AG04450 (cell line): ENCODE measurements around the gene OR1I1. TPM values are rescaled to one million over a fixed set of nuclear protein-coding genes. Genes with fewer than 3 reads are reported as not detected.

Experiments
- CTCF ChIA-PET: fragments of 300-600, 350-600 bp; formaldehyde crosslinking; extraction: SDS; loops from one replicate; lab custom pipeline; 2022; ENCODE audit warnings: antibody characterized with exemption, inconsistent platforms; lab: Charles Lee
- POLR2A ChIA-PET: fragments of 350-600 bp; formaldehyde crosslinking; extraction: SDS; loops from one replicate; lab custom pipeline; 2021; ENCODE audit warnings: antibody characterized with exemption, inconsistent platforms; lab: Yijun Ruan, JAX
- DNase-seq: peaks from one replicate; pipeline ENCODE4 v3.0.0-alpha.2; 2011; ENCODE audit warnings: low read depth, low spot score
- H3K27ac ChIP-seq: one replicate; pipeline ENCODE4 v1.5.1; 2012; ENCODE audit warnings: low read depth, low read length, control low read depth
- H3K27me3 ChIP-seq: one replicate; pipeline ENCODE4 v1.6.0; 2012; ENCODE audit warnings: low read length; ENCODE audit not compliant: control insufficient read depth, insufficient read depth
- H3K4me3 ChIP-seq: 2 replicates; pipeline ENCODE4 v1.5.1; 2011; ENCODE audit warnings: mild to moderate bottlenecking, low read depth, low read length, control low read depth
- H3K9me3 ChIP-seq: 2 replicates; pipeline ENCODE4 v1.5.1; 2012; ENCODE audit warnings: low read length; ENCODE audit not compliant: control insufficient read depth, insufficient read depth
- polyA plus RNA-seq: library from polyadenylated mRNA; depleted of rRNA; stranded (reverse); fragments of >200 nt; gene quantifications from 2 replicates; pipeline ENCODE4 v1.2.3, GENCODE V29; 2011
- TF ChIP-seq, protein P1 (sequence below): IDR thresholded peaks from 2 replicates; pipeline ENCODE4 v1.5.1; 2011; ENCODE audit warnings: low read depth, low read length, control low read depth, inconsistent platforms

Gene OR1I1
- polyA plus RNA-seq, 1 experiment: not detected

DNA sequence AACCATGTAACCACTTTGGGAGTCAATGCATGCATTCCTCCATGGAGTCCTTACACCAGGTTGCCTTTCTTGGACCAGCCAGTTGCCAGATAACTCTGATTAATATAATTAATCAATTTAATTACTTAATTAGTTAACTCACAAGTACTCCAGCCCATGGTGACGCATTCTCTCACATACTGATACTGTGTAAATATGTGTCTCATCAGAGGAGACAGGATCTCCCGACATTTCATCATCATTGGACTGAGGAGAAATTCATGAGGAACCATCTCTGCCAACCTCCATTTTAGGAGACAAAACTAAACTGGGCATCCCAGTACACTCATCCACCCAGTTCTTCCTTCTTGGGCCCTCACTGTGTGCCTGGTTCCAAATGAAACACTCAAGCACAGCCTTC lies 39.2 kb upstream of the OR1I1 start:
- Histone ChIP-seq H3K27me3 (no peaks in the 10 kb centered on the region), H3K9me3 (no peaks in the 10 kb centered on the region), H3K4me3 (no peak overlapping the region), H3K27ac (no peak overlapping the region)
- no peak for DNase-seq
- POLR2A ChIA-PET: no interaction called here
- TF ChIP-seq, protein P1, sequence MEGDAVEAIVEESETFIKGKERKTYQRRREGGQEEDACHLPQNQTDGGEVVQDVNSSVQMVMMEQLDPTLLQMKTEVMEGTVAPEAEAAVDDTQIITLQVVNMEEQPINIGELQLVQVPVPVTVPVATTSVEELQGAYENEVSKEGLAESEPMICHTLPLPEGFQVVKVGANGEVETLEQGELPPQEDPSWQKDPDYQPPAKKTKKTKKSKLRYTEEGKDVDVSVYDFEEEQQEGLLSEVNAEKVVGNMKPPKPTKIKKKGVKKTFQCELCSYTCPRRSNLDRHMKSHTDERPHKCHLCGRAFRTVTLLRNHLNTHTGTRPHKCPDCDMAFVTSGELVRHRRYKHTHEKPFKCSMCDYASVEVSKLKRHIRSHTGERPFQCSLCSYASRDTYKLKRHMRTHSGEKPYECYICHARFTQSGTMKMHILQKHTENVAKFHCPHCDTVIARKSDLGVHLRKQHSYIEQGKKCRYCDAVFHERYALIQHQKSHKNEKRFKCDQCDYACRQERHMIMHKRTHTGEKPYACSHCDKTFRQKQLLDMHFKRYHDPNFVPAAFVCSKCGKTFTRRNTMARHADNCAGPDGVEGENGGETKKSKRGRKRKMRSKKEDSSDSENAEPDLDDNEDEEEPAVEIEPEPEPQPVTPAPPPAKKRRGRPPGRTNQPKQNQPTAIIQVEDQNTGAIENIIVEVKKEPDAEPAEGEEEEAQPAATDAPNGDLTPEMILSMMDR: no peak
- CTCF ChIA-PET: no interaction called here

DNA sequence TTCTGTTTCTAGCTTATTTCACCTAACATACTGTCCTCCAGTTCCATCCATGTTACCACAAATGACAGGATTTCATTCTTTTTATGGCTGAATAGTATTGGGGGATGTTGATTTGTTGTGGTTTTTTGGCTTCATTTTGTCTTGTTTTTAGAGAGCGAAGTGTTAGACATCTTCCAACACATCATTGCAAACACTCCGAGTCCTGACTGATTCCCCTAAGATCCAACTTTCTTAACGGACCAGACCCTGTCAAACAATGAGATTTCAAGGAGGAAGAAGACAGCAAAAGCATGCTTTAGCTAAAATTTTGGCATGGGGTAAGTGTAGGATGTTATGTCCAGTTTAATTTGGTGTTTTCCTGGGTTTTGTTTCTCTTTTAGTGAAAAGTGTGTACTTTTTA lies 36.5 kb upstream of the OR1I1 start:
- DNase-seq: no peak
- no peak overlapping the region for H3K27ac ChIP-seq
- H3K4me3 ChIP-seq: no peak overlapping the region
- ChIA-PET CTCF (no interaction called here), POLR2A (no interaction called here)
- H3K9me3 ChIP-seq: no peaks in the 10 kb centered on the region
- H3K27me3 ChIP-seq: no peaks in the 10 kb centered on the region
- TF ChIP-seq, protein P1: no peak

DNA sequence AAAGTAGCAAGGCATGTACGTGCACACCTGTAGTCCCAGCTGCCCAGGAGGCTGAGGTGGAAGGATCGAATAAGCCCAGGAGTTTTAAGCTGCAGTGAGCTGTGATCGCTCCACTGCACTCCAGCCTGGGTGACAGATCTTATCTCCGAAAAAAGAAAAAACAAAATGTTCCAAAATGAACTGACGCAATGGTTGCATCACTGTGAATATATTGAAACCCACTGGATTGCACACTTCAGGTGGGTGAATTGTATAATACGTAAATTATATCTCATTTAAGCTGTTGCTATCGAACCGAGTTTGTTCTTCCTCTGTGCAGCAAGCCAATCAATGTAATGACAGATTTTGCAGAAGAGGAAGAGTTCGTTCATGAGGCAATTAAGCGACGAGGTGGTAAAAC lies 34.3 kb upstream of the OR1I1 start:
- H3K9me3 ChIP-seq: no peaks in the 10 kb centered on the region
- H3K27me3 ChIP-seq: no peaks in the 10 kb centered on the region
- CTCF ChIA-PET: no interaction called here
- no peak overlapping the region for H3K4me3 ChIP-seq
- H3K27ac ChIP-seq: no peak overlapping the region
- POLR2A ChIA-PET: no interaction called here
- DNase-seq: no peak
- TF ChIP-seq, protein P1: no peak

DNA sequence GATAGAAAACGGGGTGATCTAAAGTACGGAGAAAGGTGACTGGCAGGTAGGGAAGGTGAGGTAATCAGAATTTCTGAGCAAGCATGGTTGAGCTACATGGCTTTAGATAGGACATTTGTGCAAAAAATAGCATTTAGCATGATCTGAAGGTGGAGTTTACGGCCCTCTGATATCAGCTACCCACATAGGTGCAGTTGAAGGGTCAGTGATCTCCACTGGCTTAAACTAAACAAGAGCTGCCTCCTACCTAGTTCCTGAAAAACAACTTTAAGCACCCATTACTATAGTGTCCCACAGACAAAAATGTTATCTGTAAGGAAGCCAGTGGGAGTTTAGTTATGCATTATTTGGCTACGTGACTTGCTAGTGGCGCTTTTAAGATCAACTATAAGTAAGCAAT lies 33.9 kb upstream of the OR1I1 start:
- Histone ChIP-seq H3K27me3 (no peaks in the 10 kb centered on the region), H3K4me3 (no peak overlapping the region), H3K27ac (no peak overlapping the region), H3K9me3 (no peaks in the 10 kb centered on the region)
- TF ChIP-seq, protein P1: no peak
- no peak for DNase-seq
- POLR2A ChIA-PET: no interaction called here
- CTCF ChIA-PET: no interaction called here

DNA sequence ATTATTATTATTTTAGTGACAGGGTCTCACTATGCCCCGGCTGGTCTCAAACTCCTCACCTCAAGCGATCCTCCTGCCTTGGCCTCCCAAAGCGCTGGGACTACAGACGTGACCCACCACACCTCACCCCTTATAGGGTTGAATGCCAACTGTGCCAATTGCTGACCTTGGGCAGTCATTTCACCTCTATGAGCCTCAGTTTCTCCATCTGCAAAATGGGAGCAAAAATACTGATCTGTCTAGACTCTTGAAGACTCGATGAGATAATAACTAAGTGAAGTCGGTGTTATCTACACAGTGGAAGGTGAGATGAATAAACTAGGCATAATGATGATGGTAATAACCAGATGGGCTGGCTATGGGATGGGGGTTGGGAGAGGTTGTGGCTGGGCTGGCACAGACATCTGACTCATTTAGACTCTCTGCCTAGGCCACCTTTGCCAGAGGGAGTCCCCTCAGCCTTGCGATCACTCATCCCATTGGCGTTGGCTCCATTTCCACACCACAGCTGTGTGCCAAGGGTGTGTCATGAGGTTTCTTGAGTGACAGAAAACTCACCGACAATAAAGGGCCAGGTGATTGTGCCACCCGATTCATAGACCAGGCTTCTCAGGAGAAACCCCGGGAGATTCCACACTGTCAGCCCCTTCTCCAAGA lies 33.0 kb upstream of the OR1I1 start, which contains the start of gene CASP14:
CASP14 (plus strand) TSS at position 596 of the 657 bp plus-strand sequence. CDS start 2,772 bp downstream, outside the sequence.
- no peaks in the 10 kb centered on the region for H3K9me3 ChIP-seq
- ChIA-PET POLR2A (no interaction called here), CTCF (no interaction called here)
- H3K4me3 ChIP-seq: no peak within 1 kb of the TSS
- H3K27ac ChIP-seq: no peak within 1 kb of the TSS
- no peaks in the 10 kb centered on the region for H3K27me3 ChIP-seq
- DNase-seq: no peak
- TF ChIP-seq, protein P1: no peak
